Measurements from ENCODE around the gene SURF2. TPM values are rescaled to one million over a fixed set of nuclear protein-coding genes. Genes with fewer than 3 reads are reported as not detected.
A peak's percentile ranks its signal among the peaks of the same experiment; 100 is the strongest.

SURF2 gene
- total RNA-seq, 6 donors from 2014 or later, result 18.1 to 31.5 (median 21.7) TPM

DNA sequence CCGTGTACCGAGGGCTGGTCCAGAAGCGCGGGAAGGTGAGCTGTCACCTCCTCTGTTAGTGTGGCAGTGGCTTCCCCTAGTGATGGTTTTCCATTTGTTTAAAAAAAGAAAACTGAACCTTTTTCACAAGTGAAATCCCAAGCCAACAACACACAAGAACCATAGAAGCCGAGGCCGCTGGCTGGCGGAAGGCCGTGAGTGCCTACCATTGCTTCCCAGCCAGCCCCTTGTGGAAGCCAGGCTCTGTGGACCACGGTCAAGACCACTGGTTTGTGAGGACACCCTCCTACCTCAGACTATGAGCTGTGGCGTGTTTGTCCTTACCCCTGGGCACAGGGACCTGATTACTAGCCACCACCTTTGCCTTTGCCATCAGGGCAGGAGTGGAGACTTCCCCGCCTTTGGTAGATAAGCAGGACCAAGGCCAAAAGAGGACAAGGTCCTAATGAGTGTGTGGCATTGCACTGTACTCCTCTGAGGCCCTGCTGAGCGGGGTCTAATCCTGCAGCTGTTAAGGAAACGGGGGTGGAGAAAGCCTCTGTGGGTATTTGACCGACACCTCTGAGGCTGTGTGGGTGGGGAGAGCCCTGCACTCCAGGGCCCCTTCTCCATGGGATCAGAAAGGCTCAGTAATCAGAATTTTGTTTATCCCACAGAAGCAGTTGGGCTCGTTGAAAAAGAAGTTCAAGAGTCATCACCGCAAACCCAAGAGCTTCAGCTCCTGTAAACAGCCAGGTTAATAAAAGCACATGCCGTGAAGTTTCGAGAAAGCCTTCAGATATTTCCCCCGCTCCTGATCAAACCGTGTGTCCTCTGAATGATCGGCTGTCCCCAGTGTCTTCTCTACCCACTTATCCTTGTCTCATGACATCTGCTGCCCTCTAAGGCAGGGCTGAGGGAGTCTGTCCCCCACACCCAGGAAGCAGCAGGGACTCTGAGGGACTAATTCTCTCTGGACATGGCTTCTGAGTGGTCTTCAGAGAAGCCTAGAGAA is 4.3 kb downstream of the SURF2 start:
- DNase-seq (no peak), ATAC-seq (ENCODE audit: low FRiP score in 2 of 2) (no peak)
- Histone ChIP-seq H3K4me3 (no peak overlapping the region), H3K36me3 (peaks cover 27 to 67% (median 52%) of the 10 kb centered on the region in 4 donors), H3K4me1 (peaks cover 13 to 30% (median 16%) of the 10 kb centered on the region in 4 donors), H3K27ac (no peak overlapping the region), H3K27me3 (no peaks in the 10 kb centered on the region), H3K9me3 (no peaks in the 10 kb centered on the region)
- WGBS, 2 donors, result 86% methylated on average over 21 of the region's 21 CpGs
- TF ChIP-seq POLR2A (IDR thresholded peaks at IDR 0.05), result no peak
- TF ChIP-seq POLR2AphosphoS5 (IDR thresholded peaks at IDR 0.05), result no peak
- no peak for TF ChIP-seq EP300 (IDR thresholded peaks at IDR 0.05)
- TF ChIP-seq, protein P1, sequence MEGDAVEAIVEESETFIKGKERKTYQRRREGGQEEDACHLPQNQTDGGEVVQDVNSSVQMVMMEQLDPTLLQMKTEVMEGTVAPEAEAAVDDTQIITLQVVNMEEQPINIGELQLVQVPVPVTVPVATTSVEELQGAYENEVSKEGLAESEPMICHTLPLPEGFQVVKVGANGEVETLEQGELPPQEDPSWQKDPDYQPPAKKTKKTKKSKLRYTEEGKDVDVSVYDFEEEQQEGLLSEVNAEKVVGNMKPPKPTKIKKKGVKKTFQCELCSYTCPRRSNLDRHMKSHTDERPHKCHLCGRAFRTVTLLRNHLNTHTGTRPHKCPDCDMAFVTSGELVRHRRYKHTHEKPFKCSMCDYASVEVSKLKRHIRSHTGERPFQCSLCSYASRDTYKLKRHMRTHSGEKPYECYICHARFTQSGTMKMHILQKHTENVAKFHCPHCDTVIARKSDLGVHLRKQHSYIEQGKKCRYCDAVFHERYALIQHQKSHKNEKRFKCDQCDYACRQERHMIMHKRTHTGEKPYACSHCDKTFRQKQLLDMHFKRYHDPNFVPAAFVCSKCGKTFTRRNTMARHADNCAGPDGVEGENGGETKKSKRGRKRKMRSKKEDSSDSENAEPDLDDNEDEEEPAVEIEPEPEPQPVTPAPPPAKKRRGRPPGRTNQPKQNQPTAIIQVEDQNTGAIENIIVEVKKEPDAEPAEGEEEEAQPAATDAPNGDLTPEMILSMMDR (IDR thresholded peaks at IDR 0.05), result no peak

DNA sequence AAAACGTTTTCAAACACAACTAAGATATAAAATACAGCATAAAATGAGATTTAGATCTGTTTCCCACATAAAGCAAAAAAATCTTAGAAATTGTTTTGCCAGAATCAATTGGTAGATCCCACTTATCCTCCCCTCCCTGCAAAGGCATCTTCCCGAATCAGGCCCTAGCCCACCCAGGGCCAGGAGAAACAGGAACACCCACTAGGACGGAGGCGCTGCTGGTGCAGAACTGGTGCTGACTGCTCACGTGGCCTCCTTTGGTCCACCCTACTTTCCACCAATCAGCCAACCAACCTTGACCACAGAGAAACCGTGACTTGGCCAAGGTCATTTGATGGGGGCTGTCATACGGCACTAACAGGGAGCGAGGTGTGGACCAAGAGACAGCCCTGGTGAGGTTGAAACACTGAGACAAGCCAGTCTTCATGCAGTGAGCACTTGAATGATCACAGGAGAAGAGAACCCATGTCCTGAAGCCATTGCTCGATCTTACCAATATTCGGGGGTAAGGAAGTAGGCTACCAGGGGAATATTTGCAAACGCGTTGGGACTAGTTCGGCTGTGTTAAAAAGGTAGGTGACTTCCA is 5.2 kb downstream of the SURF2 start:
- DNase-seq, result no peak

DNA sequence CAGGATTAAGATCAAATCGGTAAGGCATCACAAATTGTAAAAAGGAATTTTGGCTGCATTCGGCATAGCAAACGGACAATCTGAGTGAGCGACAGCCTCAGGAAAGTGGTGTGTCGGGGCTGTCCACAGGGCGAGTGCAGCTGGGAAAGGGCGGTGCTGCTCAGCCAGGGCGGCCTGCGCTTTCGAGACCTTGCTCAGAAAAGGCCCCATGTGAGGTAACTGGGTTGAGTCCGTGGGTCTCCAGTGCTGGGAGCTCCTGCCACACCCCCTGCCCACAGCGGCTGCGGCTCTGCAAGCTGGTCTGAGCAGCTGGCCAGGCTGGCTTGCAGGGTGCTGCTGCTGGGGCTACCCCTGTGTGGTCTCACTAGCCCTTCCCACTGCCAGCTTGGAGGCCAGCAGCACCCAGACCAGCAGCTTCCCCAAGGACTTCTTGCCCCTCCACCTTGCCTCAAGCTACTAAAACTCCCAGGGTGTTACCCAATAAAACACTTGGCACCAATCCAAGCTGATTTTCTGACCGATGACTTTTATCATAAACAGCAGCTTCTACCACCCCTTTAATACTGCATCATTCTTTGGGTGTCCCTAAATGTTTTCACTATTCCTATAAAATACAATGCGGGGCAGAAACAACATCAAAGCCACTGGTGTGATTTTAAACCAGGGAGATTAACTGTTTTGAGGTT is 6.2 kb downstream of the SURF2 start:
- DNase-seq, result peak in 1 of 2 donors; percentile 80

More for the DNA sequence above, 5.2 kb downstream of the SURF2 start:
- H3K4me3 ChIP-seq, result no peak overlapping the region
- H3K9me3 ChIP-seq, result no peaks in the 10 kb centered on the region
- H3K27me3 ChIP-seq, result no peaks in the 10 kb centered on the region
- no peak for ATAC-seq (ENCODE audit: low FRiP score in 2 of 2)
- H3K36me3 ChIP-seq, result peaks cover 32 to 76% (median 61%) of the 10 kb centered on the region in 4 donors
- H3K27ac ChIP-seq, result no peak overlapping the region
- H3K4me1 ChIP-seq, result peaks cover 12 to 26% (median 14%) of the 10 kb centered on the region in 4 donors
- TF ChIP-seq EP300 (IDR thresholded peaks at IDR 0.05) (no peak), POLR2A (IDR thresholded peaks at IDR 0.05) (no peak)
- 80 to 84% methylated on average over 13 of the region's 13 CpGs for WGBS, 2 donors

DNA sequence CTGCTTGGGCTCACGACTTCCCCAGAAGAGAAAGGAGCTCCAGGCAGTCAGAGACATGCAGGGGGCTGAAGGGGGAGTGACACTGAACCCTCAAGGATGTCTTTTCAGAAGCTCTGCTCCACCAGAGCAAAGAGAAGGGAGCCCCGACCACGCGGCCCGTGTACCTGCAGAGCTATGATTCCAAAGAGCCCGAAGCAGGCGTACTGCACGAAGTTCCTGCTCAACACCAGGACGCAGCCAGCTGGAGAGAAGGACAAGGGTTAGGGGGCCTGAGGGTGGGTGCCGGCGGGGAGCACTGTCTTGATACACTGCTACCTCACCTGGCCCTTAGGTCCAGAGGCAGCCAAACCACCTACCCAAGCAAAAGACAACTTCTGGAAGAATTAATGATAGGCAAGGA is 10.1 kb downstream of the SURF2 start:
- no peaks in the 10 kb centered on the region for H3K9me3 ChIP-seq
- peaks cover 33 to 40% (median 38%) of the 10 kb centered on the region in 4 donors for H3K4me1 ChIP-seq
- no peak for DNase-seq
- ATAC-seq (ENCODE audit: low FRiP score in 2 of 2), result no peak
- 89 to 93% methylated on average over 9 to 11 of the region's 11 CpGs for WGBS, 2 donors
- no peak overlapping the region for H3K4me3 ChIP-seq
- H3K27ac ChIP-seq, result no peak overlapping the region
- TF ChIP-seq, protein P1 (IDR thresholded peaks at IDR 0.05), result no peak
- TF ChIP-seq EP300 (IDR thresholded peaks at IDR 0.05) (no peak), POLR2AphosphoS5 (IDR thresholded peaks at IDR 0.05) (no peak), POLR2A (IDR thresholded peaks at IDR 0.05) (no peak)
- H3K27me3 ChIP-seq, result no peaks in the 10 kb centered on the region
- peaks cover 34 to 91% (median 56%) of the 10 kb centered on the region in 4 donors for H3K36me3 ChIP-seq

More for the DNA sequence above, 6.2 kb downstream of the SURF2 start:
- TF ChIP-seq POLR2AphosphoS5 (IDR thresholded peaks at IDR 0.05) (no peak), POLR2A (IDR thresholded peaks at IDR 0.05) (no peak), EP300 (IDR thresholded peaks at IDR 0.05) (no peak)
- TF ChIP-seq, protein P1 (IDR thresholded peaks at IDR 0.05), result no peak
- no peak overlapping the region for H3K27ac ChIP-seq
- no peaks in the 10 kb centered on the region for H3K27me3 ChIP-seq
- WGBS, 2 donors, result 87 to 92% methylated on average over 14 to 15 of the region's 15 CpGs
- ATAC-seq (ENCODE audit: low FRiP score in 2 of 2), result no peak
- peaks cover 37 to 85% (median 70%) of the 10 kb centered on the region in 4 donors for H3K36me3 ChIP-seq
- no peaks in the 10 kb centered on the region for H3K9me3 ChIP-seq
- no peak overlapping the region for H3K4me3 ChIP-seq
- H3K4me1 ChIP-seq, result peaks cover 5 to 18% (median 7%) of the 10 kb centered on the region in 4 donors

Data from upper lobe of left lung (tissue), 6 donors.